Dedifferentiated amniotic fluid mesenchymal stem cell (primary cell): ENCODE measurements around the gene CRYZL1.
"Not testable (repeated sequence)": the region's sequence is repeated elsewhere in the genome, so short reads cannot be mapped to it uniquely, and the experiment has no call there.

ENCODE experiments used
- DNase-seq: peaks from one replicate; pipeline ENCODE4 v3.0.0-alpha.2; 2016; ENCODE audit errors: extremely low spot score

The CRYZL1 gene

GRCh38 chr21:33626151-33626550, 15.4 kb downstream of the CRYZL1 start:
- DNase-seq, result not testable (repeated sequence)

DNA sequence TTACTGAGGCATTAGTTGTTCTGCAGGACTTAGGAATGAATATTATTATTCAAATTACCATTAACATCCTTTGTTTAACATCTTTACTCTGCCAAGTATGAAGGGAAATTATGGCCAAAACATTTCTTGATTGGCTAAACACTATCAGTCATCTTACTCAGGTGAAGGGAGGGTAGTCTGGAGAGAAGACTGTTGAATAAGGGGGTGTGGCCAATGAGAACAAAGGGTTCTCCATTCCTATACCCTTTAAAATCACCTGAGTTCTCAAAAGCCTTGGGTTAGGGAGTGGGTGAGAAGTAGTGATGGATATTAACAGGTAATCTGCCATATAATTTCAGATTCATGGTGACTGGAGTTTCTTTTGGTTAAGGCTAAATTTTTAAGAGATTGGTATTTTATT, 19.3 kb downstream of the CRYZL1 start:
- DNase-seq, result no peak

DNA sequence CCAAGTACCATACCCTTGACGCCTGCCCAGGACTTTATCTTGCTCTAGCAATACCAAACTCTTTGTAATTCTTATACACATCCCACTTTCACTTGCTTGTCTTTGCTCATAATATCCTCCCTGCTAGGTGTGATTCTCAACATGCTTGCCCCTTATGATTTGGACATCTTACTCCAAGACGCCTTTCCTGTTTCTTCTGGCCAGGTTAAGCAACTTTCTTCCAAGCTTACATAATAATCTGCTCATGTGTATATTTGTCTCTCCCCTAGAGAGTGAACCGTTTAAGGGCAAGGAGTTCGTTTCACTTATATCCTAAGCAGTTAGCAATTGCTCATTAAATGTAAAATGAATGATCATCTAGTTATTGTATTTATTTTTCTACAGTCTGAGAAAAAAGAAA, 21.8 kb downstream of the CRYZL1 start:
- no peak for DNase-seq

DNA sequence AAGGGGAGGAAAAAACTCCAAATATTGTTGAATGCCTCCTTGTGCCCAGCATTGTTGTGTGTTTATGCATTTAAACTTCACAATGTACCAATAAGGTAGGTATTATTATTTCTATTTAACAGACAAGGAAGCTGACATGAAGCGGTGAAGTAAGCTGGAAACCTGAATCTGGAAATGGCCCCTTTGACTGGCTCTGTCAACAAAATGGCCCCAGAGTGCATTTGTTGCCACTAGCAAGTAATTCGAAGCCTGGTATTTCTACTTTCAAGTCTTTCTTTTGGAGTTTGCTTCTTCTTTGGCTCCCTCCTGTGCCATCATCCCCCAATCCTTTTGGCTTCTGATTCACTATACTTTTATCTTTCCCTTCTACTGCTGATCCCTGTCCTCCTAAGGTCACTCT, 23.1 kb downstream of the CRYZL1 start:
- no peak for DNase-seq

GRCh38 chr21:33617565-33617964, 24.0 kb downstream of the CRYZL1 start:
- DNase-seq, result not testable (repeated sequence)

DNA sequence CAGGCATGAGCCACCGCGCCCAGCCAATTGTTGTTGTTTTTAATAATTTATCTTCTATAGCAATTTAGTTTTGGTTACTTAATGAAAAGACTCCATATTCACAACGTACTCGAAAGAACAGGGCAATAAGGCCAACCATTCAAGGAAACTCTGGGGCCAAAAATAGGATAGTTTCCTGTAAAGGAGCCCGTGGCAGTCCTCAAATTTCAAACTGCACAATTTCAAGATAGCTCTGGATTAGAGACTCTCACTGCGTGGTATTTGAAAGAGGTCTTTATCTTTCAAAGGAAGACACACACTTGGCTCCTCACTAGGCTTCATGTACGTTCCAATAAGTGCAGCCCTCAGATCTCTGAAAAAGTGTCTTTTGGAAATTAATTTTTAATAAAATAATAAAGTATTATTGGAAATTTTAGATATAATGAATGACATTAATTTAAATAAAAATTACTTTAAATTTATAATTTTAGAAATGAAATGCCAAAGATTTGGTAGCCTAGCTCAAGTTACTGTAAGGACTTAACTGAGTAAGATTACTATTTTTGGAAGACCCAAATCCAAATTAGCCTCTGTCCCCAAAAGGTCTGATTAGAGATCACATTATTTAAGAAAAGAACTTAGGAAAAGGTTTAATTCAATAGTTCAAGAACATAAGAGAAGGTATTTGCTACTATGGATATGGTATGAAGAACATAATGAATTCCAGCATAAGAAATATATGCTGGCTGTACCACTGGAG, 30.4 kb downstream of the CRYZL1 start:
- no peak for DNase-seq

- DNase-seq, result peak; percentile 16
Observed at GRCh38 chr21:33608559-33608958, 33.0 kb downstream of the CRYZL1 start.

DNA sequence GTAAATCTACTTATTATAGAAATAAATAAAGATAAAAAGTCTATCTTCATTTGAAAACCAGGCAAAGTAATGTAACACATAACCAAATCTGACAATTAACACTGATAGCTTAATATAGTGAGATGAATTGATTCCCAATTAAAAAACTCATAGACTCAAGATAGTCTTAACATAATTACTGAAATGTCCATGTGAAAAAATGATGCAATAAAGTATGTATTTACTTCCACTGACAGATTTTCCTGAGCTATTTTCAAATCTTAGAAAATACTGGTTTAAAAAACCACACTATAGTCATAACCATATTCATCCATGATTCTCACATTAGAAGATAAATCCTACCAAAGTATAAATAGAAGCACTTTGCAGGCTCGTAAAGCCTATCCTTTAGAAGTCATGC, 43.5 kb downstream of the CRYZL1 start:
- no peak for DNase-seq

DNA sequence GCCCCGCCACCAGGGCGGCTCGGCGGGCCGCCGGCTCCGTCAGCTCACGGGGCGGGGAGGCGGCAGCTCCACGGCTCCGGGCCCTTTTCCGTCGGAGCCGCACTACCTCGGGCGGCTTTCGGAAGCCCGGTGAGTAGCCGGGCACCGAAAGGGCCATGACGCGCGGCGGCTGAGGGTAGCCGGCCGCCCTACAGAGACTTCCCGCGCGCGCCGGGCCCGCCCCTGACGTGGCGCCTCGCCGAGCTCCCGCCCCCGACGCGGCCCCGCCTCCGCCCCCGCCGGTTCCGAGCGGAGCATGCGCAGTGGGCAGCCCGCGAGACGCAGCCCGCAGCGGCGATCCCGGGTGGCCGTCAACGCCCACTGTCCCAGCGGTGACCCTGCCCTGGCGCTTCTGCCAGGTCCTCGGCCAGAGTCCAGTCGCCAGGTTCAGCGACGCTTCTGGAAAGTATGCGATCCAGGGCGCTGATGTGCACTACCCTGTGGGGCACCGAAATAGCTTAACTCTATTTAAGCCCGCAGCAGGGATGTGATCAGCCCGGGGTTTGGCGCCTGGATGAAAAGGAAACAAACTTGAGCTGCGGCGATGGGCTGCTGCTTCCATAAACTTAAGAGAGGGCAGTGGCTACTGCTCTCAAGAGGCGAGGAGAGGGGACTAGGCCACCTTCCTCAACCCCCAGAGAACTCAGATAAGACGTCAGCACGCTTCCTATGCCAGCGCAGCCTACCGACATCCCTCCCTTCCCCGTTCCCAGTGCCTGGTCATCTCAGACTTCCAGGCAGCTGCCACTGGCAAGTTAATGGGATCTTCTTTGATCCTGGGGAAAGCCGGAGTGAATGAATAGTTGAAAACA, 52.8 kb downstream of the CRYZL1 start, which contains the start of gene DONSON:
Gene DONSON, minus strand, starts transcription at position 200 of the 851 bp plus-strand sequence. Its CDS starts 43 bp downstream, at position 157.
- DNase-seq, result peak; percentile 58

DNA sequence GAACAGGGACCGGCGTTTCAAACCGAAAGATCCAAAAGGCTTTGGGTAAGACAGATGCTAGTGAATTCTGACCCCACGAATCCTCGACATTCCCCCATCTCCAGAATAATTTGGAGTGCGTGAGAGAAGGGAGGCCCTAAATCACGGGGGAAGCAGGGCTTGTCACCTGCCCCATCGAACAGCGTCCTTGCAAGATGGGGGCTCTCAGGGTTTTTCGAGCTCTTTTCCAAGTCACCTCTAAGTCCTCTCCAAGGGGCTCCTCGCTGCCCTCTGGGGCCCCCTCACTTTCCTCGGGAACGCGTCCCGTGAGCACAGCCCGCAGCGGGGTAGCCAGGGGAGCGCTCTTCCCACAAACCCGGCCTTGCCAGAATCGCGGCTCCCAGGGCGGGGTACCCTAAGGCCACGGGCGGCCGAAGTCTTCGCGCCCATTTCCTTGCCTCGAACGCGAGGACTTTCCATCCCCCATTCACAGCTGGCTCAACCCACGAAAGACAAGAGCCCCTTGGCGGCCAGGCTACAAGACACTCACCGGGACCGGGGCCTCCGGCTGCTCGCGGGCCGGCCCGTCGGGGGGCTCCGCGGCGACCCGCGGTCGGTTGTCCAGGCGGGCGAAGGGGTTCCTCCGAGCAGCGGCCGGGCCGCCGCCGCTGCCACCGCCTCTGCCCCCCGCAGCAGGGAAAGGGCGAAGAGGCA, 53.6 kb downstream of the CRYZL1 start:
- DNase-seq, result peak; percentile 26

DNA sequence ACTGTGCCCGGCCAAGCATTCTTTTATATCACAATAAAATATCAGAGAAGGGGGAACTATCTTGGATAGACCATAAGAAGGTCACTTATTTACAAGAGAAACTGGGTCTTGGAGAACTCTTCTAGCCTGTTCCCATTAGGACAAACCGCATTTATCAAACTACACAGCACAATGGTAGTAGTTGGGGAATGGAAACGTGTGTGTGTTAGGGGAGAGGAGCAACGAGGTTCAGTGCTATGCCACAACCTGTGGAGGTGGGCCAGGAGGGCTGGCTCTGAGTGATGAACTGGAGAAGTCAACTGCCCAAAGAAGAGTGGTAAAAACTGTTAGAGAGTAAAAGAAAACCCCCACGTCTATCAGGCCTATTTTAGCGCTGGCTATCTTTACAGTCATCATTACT, 54.6 kb downstream of the CRYZL1 start:
- no peak for DNase-seq

DNA sequence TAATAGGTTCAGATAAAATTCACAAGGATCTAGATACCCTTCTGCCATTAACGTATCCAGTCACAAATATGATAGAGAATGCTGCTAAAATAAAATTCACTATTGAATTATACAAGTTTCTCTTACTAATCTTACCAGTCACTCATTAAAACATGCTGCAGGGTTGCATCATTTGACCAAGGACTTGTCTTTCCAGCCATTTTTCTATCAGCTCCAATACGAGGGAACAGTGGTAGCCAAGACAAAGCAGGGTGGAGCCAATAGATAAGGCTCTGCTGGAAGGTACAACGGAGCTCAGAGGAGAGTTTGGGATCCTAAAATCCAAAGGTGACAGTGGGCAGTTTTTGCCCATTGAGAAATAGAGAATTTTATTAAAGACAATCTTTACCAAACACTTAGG, 57.1 kb downstream of the CRYZL1 start:
- no peak for DNase-seq

DNA sequence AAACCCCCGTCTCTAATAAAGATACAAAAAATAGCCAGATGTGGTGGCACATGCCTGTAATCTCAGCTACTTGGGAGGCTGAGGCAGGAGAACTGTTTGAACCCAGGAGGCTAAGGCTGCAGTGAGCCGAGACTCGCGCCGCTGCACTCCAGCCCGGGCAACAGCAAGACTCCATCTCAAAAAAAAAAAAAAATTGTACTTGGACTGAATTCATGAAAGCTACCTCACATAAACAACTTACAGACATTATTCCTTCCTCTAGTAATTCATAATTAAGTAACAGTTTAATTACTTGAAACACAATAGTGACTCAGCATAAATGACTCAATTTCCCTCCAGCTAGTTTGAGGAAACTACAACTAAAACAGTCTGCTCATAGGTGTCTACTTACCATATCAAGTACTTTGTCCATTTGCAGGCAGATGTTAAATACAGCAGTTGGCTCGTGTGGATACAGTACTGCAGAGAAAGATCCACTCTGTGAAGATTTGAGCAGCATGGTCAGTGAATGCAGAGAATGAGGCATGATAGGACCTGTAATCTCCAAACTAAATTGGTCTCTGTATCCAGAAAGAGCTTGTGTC, 62.5 kb downstream of the CRYZL1 start:
- DNase-seq, result no peak

- no peak for DNase-seq
Observed at GRCh38 chr21:33578214-33578613, 63.3 kb downstream of the CRYZL1 start.

- not testable (repeated sequence) for DNase-seq
Observed at GRCh38 chr21:33576741-33577141, 64.8 kb downstream of the CRYZL1 start.

GRCh38 chr21:33572350-33572749, 69.2 kb downstream of the CRYZL1 start:
- DNase-seq, result no peak

DNA sequence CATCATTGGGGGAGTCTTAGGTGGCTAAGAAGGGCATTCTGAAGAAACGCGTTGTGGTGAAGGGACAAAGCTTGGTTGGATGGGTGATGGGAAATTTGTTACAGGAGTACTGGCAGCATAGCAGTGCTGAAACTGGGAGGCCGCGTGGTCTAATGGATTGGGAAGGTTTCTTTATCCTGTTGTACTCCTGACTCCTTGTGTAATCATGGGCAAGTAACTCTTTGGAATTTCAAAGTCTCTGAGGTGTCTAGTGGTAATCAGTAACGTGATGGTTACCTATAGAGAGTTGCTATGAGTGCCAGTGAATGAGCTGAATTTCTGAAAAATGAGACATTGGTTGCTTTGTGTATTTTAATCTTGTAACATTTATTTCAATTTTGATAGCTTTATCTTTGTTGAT, 71.5 kb downstream of the CRYZL1 start:
- no peak for DNase-seq

DNA sequence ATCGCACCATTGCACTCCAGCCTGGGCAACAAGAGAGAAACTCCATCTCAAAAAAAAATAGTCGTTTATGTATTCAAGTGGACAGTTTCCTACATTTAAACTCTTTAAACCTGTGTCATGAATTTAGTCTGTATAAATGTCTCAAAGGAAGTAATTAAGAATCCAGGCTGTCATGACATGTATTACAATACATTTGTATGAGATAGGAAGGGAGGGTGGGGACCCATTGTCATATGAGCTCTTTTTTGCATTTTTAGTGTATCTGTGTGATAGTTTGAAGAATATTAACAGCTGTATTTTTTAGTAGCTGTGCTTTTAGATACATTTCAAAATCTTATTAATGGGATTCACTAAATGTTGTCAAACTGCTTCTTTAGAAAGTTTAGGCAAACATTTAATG, 73.1 kb downstream of the CRYZL1 start:
- DNase-seq, result no peak

- no peak for DNase-seq
Observed at GRCh38 chr21:33567914-33568313, 73.6 kb downstream of the CRYZL1 start.

DNA sequence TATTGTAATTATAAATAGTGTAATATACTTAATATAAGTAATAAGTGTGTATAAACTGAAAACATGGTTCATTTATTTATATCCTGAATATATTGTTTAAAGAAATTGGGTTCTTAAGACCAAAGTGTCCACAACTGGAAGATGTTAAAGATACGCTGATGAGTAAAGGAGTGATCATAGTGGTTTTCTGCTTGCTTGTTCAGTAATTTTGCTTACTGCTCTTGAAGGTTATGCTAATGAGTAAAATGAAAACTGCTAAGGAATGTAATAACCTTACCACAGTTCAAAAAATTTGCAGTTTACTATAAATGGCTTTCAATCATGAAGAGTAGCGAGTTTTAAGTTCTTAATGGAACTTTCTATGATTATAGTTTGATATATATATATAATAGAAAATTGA, 75.0 kb downstream of the CRYZL1 start:
- DNase-seq, result no peak

DNA sequence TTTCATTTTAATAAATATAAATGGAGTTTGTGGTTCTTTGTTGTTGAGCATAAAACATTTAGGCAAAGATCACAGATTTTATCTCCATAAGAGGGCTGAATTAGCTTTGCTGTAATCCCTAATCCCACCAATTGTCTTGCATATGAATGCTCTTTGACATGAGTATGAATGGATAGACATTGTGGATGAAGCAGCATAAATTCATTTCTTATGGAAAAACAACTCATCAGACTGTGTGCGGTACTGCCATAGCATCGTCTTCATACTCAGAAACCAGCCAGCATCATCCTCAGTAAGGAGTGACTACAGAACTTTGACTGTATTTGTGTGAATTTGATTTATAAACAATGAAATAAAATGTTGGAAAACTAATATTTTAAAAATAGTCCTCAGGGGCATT, 79.2 kb downstream of the CRYZL1 start:
- DNase-seq, result no peak

DNA sequence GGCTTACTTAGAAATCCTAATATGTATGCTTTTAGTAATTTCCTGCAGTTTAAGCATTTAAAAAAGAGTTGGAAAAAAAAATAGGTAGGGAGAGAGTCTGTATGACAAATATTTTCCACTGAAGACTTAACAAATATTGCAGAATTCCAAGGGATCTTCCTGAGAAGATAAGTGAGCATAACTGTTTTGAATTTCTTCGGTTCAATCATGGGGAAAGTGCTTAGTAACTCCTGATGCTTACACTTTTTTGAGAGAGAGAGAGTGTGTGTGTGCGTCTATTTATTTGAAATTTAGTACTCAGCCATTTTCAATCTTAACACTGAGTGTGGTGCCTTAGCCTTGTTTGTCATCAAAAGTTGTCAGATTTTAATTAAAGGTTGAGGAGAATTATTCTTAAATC, 80.2 kb downstream of the CRYZL1 start:
- DNase-seq, result no peak
